Stimulated activated CD8-positive, alpha-beta memory T cell treated with anti-CD3 and anti-CD28 coated beads, Interleukin-15, amount 100 ng/mL, for 48 hours (primary cell): Measurements from ENCODE around the gene RUBCNL.

Experiments used
- DNase-seq, 2 donors: peaks; one replicate each; pipeline ENCODE4 v3.0.0-alpha.2; 2020; ENCODE audit warnings: low read depth in 2 of 2

RUBCNL gene

GRCh38 chr13:46341112-46341711, 45.8 kb downstream of the RUBCNL start:
- peak in 1 of 2 donors; percentile 24 for DNase-seq

DNA sequence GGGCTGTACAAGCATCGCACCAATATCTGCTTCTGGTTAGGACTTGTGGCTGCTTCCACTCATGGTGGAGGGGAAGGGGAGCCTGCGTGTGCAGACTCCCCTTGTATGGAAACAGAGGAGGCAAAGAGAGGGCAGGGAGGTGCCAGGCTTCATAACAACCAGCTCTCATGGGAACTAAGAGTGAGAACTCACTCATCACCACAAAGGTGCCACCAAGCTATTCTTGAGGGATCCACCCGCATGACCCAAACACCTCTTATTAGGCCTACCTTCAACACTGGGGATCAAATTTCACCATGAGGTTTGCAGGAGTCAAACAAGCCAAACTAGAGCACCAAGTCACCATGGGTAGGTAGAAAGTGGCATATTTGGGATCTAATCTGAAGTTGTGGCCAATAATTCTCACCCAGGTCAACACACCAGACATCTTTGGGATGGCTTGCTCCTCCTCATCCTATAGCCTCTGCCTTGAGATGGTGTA, 46.4 kb downstream of the RUBCNL start:
- no peak for DNase-seq

GRCh38 chr13:46340011-46340410, 47.0 kb downstream of the RUBCNL start:
- DNase-seq = no peak

DNA sequence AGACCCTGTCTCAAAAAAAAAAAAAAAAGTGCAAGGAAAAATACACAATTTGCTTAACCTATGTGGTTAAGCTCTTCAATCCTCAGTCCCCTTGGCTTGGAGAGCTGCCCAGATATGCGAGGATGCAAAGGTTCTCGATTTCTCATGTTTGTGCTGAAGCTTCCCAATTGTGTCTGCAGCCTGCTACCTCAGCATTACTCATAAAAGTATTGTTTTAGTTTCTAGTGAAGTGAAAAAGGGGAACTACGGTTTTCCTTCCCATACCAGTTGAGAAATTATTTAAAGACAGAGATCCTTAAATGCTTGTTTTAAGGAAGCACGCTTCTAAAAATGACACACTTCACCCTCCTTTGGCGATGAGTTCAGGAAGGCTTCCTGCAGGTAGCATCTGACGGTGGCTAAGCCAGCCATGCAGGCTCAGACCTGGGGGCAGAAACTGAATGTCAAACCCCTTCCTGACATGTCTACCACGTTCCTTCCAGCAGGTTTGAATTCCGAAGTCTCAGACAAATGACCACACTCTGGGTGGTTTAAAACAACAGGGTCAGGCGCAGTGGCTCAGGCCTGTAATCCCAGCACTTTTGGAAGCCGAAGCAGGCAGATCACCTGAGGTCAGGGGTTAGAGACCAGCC, 47.9 kb downstream of the RUBCNL start:
- no peak for DNase-seq

- DNase-seq = no peak
These were observed 49.4 kb downstream of the RUBCNL start for GRCh38 chr13:46337700-46338099.

DNA sequence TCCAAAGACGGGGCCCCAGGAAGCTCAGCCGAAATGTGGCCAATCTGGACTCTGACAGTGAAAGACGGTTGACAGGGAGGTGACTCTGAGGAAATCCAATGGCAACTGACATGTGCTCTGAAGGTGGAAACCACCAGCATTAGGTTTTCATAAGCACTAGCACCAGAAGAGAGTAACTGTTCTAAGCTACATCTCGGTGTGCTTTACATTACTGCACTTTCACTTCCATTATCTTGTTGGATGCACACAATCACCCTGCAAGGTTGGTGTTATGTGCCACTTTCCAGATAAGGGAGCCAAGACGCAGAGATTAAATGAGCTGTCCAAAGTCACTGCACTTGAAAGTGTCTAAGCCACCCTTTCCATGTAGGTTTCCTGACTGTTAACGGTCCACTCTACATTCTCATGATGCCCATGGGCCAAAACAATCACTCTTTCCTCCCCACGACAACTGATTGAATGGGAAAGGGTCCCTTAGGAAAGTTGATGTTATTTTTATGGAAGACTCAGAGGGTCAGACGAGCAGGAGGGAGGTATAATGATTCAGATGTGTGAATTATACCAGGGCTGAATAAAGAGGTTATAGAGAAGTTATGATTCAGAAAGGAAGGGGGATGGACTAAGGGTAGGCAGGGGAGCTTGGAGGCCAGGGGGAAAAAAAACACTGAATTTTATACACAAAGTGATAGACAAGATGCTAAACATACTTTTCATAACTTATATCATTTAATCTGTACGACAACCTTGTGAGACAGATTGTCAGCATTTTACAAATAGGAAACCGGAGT, 52.8 kb downstream of the RUBCNL start:
- DNase-seq = no peak

DNA sequence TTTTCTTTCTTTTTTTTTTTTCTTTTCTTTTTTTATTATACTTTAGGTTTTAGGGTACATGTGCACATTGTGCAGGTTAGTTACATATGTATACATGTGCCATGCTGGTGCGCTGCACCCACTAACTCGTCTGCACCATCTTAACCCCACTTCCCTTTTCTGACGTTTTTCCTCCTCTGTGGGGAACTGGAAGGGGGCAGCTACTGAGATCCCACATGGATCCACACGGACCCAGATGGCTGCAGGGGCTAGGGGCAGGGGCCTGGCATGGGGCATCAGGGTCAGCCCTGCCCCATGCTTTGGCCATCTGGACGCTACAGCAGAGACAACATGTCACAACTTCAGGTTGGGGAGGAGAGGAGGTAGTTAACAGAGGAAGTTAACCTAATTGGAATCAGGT, 54.3 kb downstream of the RUBCNL start:
- DNase-seq = no peak

DNA sequence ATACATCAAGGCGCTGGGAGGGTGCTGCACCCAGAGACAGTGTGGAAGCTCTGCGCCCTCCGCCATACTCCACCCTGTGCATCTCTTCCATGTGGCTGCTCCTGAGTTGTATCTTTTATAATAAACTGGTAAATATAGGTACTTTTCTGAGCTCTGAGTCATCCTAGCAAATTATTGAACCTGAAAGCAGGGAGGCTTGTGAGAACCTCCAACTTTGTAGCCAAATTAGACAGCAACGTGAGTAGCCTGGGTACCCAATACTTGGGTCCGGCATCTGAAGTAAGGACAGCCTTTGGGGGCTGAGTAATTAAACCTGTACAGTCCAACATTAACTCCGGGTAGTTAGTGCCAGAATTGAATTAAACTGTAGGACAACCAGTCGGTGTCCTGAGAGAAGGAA, 57.4 kb downstream of the RUBCNL start:
- no peak for DNase-seq

GRCh38 chr13:46327246-46327645, 59.8 kb downstream of the RUBCNL start:
- DNase-seq = no peak

GRCh38 chr13:46324976-46325375, 62.1 kb downstream of the RUBCNL start:
- no peak for DNase-seq

DNA sequence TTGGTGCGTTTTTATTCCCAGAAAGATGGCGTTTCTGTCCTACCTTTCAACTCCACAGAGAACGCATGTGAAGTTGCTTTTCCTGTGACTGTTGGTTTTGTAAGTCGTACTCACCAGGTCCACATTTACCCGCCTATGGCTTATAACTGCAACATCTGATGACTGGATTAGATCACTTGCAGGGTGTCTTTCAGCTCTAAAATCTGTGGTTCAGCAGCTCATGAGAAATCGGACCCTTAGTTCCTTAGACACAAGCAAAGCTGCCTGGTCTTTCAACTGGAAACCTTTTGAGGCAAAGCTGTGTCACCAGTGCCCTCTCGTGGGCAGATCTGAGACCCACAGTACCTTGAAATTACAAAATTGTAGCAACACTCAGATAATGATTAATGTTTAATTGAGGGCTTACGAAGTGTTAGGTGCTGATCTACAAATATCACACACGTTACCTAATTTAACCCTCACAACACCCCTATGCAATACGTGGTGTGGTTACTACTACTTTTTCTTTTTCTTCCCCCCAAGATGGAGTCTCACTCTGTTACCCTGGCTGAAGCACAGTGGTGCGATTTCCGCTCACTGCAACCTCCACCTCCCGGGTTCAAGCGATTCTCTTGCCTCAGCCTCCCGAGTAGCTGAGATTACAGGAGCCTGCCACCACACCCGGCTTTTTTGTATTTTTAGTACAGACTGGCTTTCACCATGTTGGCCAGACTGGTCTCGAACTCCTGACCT, 65.4 kb downstream of the RUBCNL start:
- DNase-seq = peak; percentile 36 to 38

GRCh38 chr13:46320821-46321220, 66.2 kb downstream of the RUBCNL start:
- no peak for DNase-seq

DNA sequence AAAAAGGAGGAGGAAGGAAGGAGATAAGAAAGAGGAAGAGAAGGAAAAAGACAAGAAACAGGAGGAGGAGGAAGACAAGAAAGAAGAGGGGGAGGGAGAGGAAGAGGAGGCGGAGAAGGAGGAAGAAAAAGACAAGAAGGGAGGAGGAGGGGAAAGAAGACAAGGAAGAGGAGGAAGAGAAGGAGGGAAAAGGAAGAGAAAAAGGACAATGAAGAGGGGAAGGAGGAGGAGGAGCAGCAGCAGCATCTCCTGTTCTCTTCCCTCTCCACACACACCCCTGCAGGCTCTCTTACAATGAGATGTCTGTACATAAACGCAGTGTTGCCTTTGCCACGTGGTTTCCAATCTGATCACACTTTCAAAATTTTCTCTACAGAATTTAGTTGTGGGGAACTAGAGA, 66.6 kb downstream of the RUBCNL start:
- no peak for DNase-seq

DNA sequence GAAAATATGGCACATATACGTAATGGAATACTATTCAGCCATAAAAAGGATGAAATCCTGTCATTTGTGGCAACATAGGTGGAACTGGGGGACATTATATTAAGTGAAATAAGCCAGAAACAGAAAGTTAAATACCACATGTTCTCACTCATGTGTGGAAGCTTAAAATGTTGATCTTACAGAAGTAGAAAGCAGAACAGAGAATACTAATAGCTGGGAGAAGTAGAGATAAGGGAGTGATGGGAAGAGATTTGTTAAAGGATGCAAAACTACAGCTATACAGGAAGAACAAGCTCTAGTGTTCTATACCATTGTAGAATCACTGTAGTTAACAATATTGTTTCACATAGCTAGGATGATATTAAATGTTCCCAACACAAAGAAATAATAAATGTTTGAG, 68.1 kb downstream of the RUBCNL start:
- no peak for DNase-seq

GRCh38 chr13:46317120-46317519, 69.9 kb downstream of the RUBCNL start:
- no peak for DNase-seq

GRCh38 chr13:46315491-46316075, 71.5 kb downstream of the RUBCNL start:
- no peak for DNase-seq

DNA sequence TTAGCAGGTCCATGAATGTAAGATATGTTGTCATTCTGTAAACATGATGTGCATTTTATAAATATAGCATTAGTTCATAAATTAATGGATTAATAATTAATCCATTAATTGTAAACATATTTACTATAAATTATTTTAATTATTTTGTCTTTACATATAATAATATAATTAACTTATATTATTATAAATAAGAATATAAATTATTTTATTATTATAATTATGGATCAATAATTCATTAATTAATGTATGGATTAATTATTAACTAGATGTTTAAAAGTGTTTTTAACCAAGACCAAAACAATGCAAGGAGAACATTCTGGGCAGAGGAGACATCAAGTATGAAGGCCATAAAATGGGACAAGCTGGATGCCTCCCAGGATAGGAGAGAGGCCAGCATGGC, 72.0 kb downstream of the RUBCNL start:
- DNase-seq = no peak

DNA sequence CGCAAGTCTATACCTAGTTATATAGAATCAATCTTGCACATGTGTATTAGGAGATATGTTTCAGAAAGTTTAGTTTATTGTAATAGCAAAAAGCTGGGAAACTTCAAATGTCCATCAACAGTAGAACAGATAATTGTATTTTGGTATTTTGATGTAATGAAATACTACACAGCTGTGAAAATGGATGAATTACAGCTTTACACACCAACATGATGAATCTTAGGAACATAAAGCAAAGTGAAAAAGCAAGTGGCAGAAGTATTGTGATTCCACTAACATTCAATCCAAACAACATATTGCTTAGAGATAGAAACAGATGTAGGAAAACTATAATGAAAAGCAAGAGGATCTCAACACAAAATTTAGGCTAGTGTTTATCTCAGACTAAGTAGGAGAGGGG, 72.5 kb downstream of the RUBCNL start:
- no peak for DNase-seq

DNA sequence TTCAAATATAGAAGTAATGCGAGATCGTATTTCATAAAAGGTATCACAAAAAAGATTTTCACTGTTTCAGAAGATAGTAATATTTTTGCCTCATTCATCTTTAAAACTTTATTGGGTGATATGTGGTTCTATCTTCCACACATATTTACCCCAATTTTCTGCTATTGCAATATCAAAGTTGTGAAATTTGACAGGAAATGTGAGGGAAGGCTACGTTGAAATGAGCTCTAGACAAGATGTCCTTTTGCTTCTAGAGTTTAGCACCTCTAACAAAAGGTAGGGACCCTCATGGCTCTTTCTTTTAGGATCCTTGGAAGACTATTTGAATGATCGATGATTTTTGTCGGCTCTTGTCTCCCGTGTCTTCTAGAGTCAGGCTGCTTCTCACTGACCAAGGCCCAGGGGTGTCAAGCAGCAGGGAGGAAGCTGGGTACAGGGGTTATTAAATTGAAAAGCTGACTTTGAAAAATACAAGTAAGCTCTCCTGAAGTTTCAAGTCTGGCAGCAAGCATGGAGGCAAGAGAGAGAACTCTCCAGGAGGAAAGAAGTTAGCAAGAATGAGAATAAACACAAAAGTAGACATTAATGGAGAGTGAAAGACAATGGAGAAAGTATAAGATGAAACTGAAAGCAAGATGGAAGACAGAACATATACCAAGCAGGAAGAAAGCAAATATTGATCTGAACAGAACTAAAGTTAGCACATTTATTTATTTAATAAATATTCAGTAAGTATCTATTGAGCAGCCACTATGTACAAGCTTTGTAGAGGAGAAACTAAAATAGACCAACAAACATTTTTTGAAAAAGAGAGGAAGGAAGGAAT, 73.4 kb downstream of the RUBCNL start:
- DNase-seq = no peak

- DNase-seq = no peak
These were observed 74.0 kb downstream of the RUBCNL start for GRCh38 chr13:46313024-46313423.

DNA sequence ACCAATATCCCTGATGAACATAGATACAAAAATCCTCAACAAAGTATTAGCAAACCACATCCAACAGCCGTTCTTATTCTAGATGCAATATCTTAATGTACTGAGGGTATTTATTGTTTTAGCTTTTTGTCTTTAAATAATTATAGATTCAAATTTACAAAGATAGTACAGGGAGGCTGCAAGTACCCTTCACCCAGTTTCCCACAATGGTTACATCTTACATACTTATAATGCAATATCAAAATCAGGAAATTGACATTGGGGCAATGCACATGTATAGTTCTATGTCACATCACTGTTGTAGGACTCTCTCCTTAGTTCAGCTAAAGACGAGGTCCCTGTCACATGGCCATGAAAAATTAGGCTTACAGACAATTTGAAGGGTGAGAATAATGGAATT, 75.8 kb downstream of the RUBCNL start:
- DNase-seq = no peak
